OCI-LY1 (cell line): ENCODE results near the gene SSNA1.

Experiments used
- H2AFZ ChIP-seq: fragments of 200-600 bp; sonication (generic), shearing (Covaris generic); 2 replicates; pipeline ENCODE4 v1.6.0; 2014; ENCODE audit warnings: antibody characterized with exemption, mild to moderate bottlenecking, low read length
- H3F3A ChIP-seq: fragments of 200-600 bp; sonication (generic), shearing (Covaris generic); 2 replicates; pipeline ENCODE4 v1.6.0; 2014; ENCODE audit warnings: mild to moderate bottlenecking, antibody characterized with exemption, low read length, moderate library complexity; ENCODE audit not compliant: insufficient read depth
- H3K27ac ChIP-seq: fragments of 200-600 bp; sonication (generic); 2 replicates; pipeline ENCODE4 v1.5.1; 2014; ENCODE audit warnings: low read length, mixed run types, mild to moderate bottlenecking, low read depth; ENCODE audit not compliant: poor library complexity, severe bottlenecking
- H3K27me3 ChIP-seq: fragments of 200-600 bp; sonication (generic); 2 replicates; pipeline ENCODE4 v1.6.0; 2014; ENCODE audit warnings: antibody characterized with exemption, mild to moderate bottlenecking, low read length, moderate library complexity; ENCODE audit not compliant: insufficient read depth
- H3K36me3 ChIP-seq: fragments of 200-600 bp; sonication (generic); 2 replicates; pipeline ENCODE4 v1.6.1; 2014; ENCODE audit warnings: mild to moderate bottlenecking, antibody characterized with exemption, low read length, moderate library complexity, mixed read lengths; ENCODE audit not compliant: insufficient read depth
- H3K4me1 ChIP-seq: fragments of 200-600 bp; sonication (generic); 2 replicates; pipeline ENCODE4 v1.5.1; 2014; ENCODE audit warnings: mild to moderate bottlenecking, low read length, moderate library complexity; ENCODE audit not compliant: insufficient read depth, severe bottlenecking
- H3K4me2 ChIP-seq: fragments of 200-600 bp; sonication (generic), shearing (Covaris generic); 2 replicates; pipeline ENCODE4 v1.6.1; 2014; ENCODE audit warnings: low read length
- H3K4me3 ChIP-seq: fragments of 200-600 bp; sonication (generic); 2 replicates; pipeline ENCODE4 v1.5.1; 2014; ENCODE audit warnings: low read length, low read depth, mild to moderate bottlenecking, mixed read lengths; ENCODE audit not compliant: poor library complexity, severe bottlenecking
- H3K79me2 ChIP-seq: fragments of 200-600 bp; shearing (Covaris generic); 2 replicates; pipeline ENCODE4 v1.6.1; 2016; ENCODE audit warnings: mixed run types, low read length, mixed read lengths; ENCODE audit not compliant: insufficient read depth
- H3K9ac ChIP-seq: fragments of 200-600 bp; sonication (generic), shearing (Covaris generic); 2 replicates; pipeline ENCODE4 v1.6.1; 2014; ENCODE audit warnings: mild to moderate bottlenecking, low read length, mixed read lengths
- H3K9me2 ChIP-seq: fragments of 200-600 bp; sonication (generic), shearing (Covaris generic); 2 replicates; pipeline ENCODE4 v1.6.1; 2014; ENCODE audit warnings: low read depth, mild to moderate bottlenecking, low read length, mixed read lengths
- H3K9me3 ChIP-seq: fragments of 200-600 bp; shearing (Covaris generic); 2 replicates; pipeline ENCODE4 v1.6.1; 2014; ENCODE audit warnings: low read length, mixed read lengths
- H4K20me1 ChIP-seq: fragments of 200-600 bp; sonication (generic), shearing (Covaris generic); 2 replicates; pipeline ENCODE4 v1.6.0; 2016; ENCODE audit warnings: mild to moderate bottlenecking, low read length; ENCODE audit not compliant: insufficient read depth
- CTCF ChIP-seq: fragments of 200-600 bp; sonication (generic), shearing (Covaris generic); IDR thresholded peaks from 2 replicates; pipeline ENCODE4 v1.5.1; 2017; ENCODE audit warnings: mild to moderate bottlenecking, antibody characterized with exemption, low read length, moderate library complexity, mixed read lengths
- EZH2 ChIP-seq: fragments of 200-600 bp; sonication (generic), shearing (Covaris generic); IDR thresholded peaks from 2 replicates; pipeline ENCODE4 v1.8.0; 2017; ENCODE audit warnings: borderline replicate concordance, mixed run types, mild to moderate bottlenecking, antibody characterized with exemption, low read length, moderate library complexity, mixed read lengths

Gene SSNA1

DNA sequence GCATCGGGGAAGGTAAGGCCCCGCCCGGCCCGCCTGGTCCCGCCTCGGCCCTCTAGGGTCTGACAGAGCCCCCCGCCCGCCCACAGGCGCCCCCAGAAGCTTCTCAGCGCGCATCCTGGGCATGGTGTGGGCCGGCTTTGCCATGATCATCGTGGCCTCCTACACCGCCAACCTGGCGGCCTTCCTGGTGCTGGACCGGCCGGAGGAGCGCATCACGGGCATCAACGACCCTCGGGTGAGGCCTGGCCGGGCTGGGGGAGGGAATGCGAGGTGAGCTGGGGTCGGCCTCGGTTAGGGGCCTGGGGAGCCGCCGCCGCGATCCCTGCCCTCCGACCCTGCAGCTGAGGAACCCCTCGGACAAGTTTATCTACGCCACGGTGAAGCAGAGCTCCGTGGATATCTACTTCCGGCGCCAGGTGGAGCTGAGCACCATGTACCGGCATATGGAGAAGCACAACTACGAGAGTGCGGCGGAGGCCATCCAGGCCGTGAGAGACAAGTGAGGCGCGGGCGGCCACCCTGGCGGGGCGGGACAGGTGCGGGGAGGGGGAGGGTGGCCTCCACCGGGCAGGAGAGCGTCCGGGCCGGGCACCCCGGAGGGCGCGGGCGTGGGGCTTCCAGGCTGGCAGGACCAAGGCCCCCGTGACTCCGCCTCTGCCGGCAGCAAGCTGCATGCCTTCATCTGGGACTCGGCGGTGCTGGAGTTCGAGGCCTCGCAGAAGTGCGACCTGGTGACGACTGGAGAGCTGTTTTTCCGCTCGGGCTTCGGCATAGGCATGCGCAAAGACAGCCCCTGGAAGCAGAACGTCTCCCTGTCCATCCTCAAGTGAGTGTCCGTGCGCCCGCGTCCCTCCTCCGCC is 25.7 kb upstream of the SSNA1 start:
- Histone ChIP-seq H3K4me2 (no peak overlapping the region), H3K27ac (no peak overlapping the region), H3K79me2 (no peaks in the 10 kb centered on the region), H3K36me3 (no peaks in the 10 kb centered on the region), H4K20me1 (no peaks in the 10 kb centered on the region), H3K9me2 (no peaks in the 10 kb centered on the region), H3K9ac (no peak overlapping the region), H2AFZ (no peak overlapping the region), H3K4me1 (peaks cover 4% of the 10 kb centered on the region), H3K9me3 (no peaks in the 10 kb centered on the region), H3K4me3 (no peak overlapping the region), H3F3A (no peaks in the 10 kb centered on the region), H3K27me3 (peaks cover 28% of the 10 kb centered on the region)
- TF ChIP-seq EZH2, result no peak
- TF ChIP-seq CTCF, result no peak

DNA sequence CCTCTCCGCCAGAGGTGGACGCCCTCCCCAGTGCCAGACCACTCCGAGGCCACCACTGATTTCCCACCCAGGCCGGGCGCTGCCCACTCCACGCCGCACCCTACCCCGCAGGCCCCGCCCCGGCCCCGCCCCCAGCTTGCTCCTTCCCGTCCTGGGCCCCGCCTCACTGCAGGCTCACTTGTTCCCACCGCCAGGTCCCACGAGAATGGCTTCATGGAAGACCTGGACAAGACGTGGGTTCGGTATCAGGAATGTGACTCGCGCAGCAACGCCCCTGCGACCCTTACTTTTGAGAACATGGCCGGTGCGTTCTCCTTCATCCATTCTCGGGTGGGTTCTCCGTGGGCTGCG is 25.1 kb upstream of the SSNA1 start:
- no peaks in the 10 kb centered on the region for H3K9me2 ChIP-seq
- H3K36me3 ChIP-seq, result no peaks in the 10 kb centered on the region
- H3K9me3 ChIP-seq, result no peaks in the 10 kb centered on the region
- H3F3A ChIP-seq, result no peaks in the 10 kb centered on the region
- peaks cover 4% of the 10 kb centered on the region for H3K4me1 ChIP-seq
- no peak overlapping the region for H3K27ac ChIP-seq
- H3K4me2 ChIP-seq, result no peak overlapping the region
- H2AFZ ChIP-seq, result no peak overlapping the region
- TF ChIP-seq EZH2 (no peak), CTCF (no peak)
- H3K4me3 ChIP-seq, result no peak overlapping the region
- H3K27me3 ChIP-seq, result peaks cover 24% of the 10 kb centered on the region
- H3K9ac ChIP-seq, result no peak overlapping the region
- no peaks in the 10 kb centered on the region for H3K79me2 ChIP-seq
- no peaks in the 10 kb centered on the region for H4K20me1 ChIP-seq

DNA sequence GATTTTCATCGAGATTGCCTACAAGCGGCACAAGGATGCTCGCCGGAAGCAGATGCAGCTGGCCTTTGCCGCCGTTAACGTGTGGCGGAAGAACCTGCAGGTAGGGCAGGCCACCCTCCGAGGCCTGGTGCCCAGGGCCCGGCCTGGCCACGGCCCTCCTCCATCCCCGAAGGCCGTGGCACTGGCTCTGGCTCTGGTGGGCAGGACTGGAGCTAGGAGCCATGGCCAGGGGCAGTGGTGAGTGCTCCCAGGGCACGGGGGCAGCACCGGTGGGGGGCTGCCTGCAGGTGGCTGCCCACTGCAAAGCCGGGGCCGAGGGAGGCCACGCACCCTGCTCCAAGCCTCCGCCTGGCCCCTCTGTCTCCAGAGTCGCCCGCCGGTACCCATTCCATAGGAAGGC is 24.7 kb upstream of the SSNA1 start:
- H3F3A ChIP-seq, result no peaks in the 10 kb centered on the region
- H3K4me2 ChIP-seq, result no peak overlapping the region
- peaks cover under 1% of the 10 kb centered on the region for H3K4me1 ChIP-seq
- no peak overlapping the region for H3K27ac ChIP-seq
- no peaks in the 10 kb centered on the region for H3K9me3 ChIP-seq
- H3K27me3 ChIP-seq, result peaks cover 24% of the 10 kb centered on the region
- no peak overlapping the region for H3K4me3 ChIP-seq
- no peaks in the 10 kb centered on the region for H3K9me2 ChIP-seq
- no peaks in the 10 kb centered on the region for H4K20me1 ChIP-seq
- H2AFZ ChIP-seq, result no peak overlapping the region
- H3K79me2 ChIP-seq, result no peaks in the 10 kb centered on the region
- no peaks in the 10 kb centered on the region for H3K36me3 ChIP-seq
- TF ChIP-seq EZH2, result no peak
- H3K9ac ChIP-seq, result no peak overlapping the region
